Activated naive CD8-positive, alpha-beta T cell treated with anti-CD3 and anti-CD28 coated beads for 36 hours (primary cell): ENCODE results near the gene GPR146. TPM values are rescaled to one million over a fixed set of nuclear protein-coding genes. Genes with fewer than 3 reads are reported as not detected.

Experiments
- DNase-seq: peaks from one replicate; pipeline ENCODE4 v3.0.0; 2021
- H3K27ac Mint-ChIP-seq: one replicate; pipeline ENCODE4 v1.8.0; 2022; ENCODE audit warnings: mild to moderate bottlenecking, moderate library complexity, mixed read lengths
- H3K27me3 Mint-ChIP-seq: one replicate; pipeline ENCODE4 v1.8.0; 2022; ENCODE audit warnings: mild to moderate bottlenecking, mixed read lengths
- H3K36me3 Mint-ChIP-seq: one replicate; pipeline ENCODE4 v1.8.0; 2021; ENCODE audit warnings: mild to moderate bottlenecking, mixed read lengths
- H3K4me1 Mint-ChIP-seq: one replicate; pipeline ENCODE4 v1.8.0; 2021; ENCODE audit warnings: mixed read lengths
- H3K4me3 Mint-ChIP-seq: one replicate; pipeline ENCODE4 v1.8.0; 2022; ENCODE audit warnings: mild to moderate bottlenecking, moderate library complexity, mixed read lengths
- H3K9me3 Mint-ChIP-seq: one replicate; pipeline ENCODE4 v1.8.0; 2022; ENCODE audit warnings: mixed read lengths
- total RNA-seq, 2 experiments: library from RNA; stranded (reverse); gene quantifications; one replicate each; pipeline ENCODE4 v1.2.3, GENCODE V29; 2021

The GPR146 gene
- total RNA-seq, 2 experiments from 2014 or later, result 2.4 to 2.8 TPM

- peaks cover 9% of the 10 kb centered on the region for H3K36me3 Mint-ChIP-seq
- H3K27ac Mint-ChIP-seq, result no peak overlapping the region
- DNase-seq, result no peak
- H3K9me3 Mint-ChIP-seq, result no peaks in the 10 kb centered on the region
- H3K4me3 Mint-ChIP-seq, result no peak overlapping the region
- no peaks in the 10 kb centered on the region for H3K27me3 Mint-ChIP-seq
- H3K4me1 Mint-ChIP-seq, result peaks cover 17% of the 10 kb centered on the region
Measured at GRCh38 chr7:1101563-1102431, 57.5 kb downstream of the GPR146 start.

- Mint-ChIP-seq H3K4me3 (no peak overlapping the region), H3K27me3 (no peaks in the 10 kb centered on the region), H3K27ac (peak overlapping the region; percentile 13), H3K36me3 (peaks cover 1% of the 10 kb centered on the region), H3K4me1 (peaks cover 17% of the 10 kb centered on the region), H3K9me3 (no peaks in the 10 kb centered on the region)
- DNase-seq, result peak; percentile 20
Measured at GRCh38 chr7:1103009-1103788, 58.9 kb downstream of the GPR146 start.

- Mint-ChIP-seq H3K36me3 (no peaks in the 10 kb centered on the region), H3K4me1 (peaks cover 17% of the 10 kb centered on the region), H3K27me3 (no peaks in the 10 kb centered on the region), H3K27ac (no peak overlapping the region), H3K4me3 (no peak overlapping the region), H3K9me3 (no peaks in the 10 kb centered on the region)
- no peak for DNase-seq
Measured at GRCh38 chr7:1103789-1104515, 59.6 kb downstream of the GPR146 start.

GRCh38 chr7:1104516-1105179 lies 60.3 kb downstream of the GPR146 start:
- H3K9me3 Mint-ChIP-seq, result no peaks in the 10 kb centered on the region
- peaks cover 17% of the 10 kb centered on the region for H3K4me1 Mint-ChIP-seq
- H3K36me3 Mint-ChIP-seq, result no peaks in the 10 kb centered on the region
- no peak for DNase-seq
- no peak overlapping the region for H3K4me3 Mint-ChIP-seq
- H3K27ac Mint-ChIP-seq, result no peak overlapping the region
- H3K27me3 Mint-ChIP-seq, result no peaks in the 10 kb centered on the region

- no peak for DNase-seq
- Mint-ChIP-seq H3K4me3 (no peak overlapping the region), H3K9me3 (no peaks in the 10 kb centered on the region), H3K27me3 (no peaks in the 10 kb centered on the region), H3K27ac (no peak overlapping the region), H3K4me1 (peaks cover 17% of the 10 kb centered on the region), H3K36me3 (no peaks in the 10 kb centered on the region)
Measured at GRCh38 chr7:1105189-1105588, 60.8 kb downstream of the GPR146 start.

- Mint-ChIP-seq H3K9me3 (no peaks in the 10 kb centered on the region), H3K27ac (no peak overlapping the region)
- DNase-seq, result no peak
Measured at GRCh38 chr7:1106063-1106792, 61.9 kb downstream of the GPR146 start.

GRCh38 chr7:1106793-1107421 lies 62.6 kb downstream of the GPR146 start:
- no peak for DNase-seq
- H3K9me3 Mint-ChIP-seq, result no peaks in the 10 kb centered on the region
- H3K36me3 Mint-ChIP-seq, result no peaks in the 10 kb centered on the region
- no peak overlapping the region for H3K27ac Mint-ChIP-seq
- peaks cover 17% of the 10 kb centered on the region for H3K4me1 Mint-ChIP-seq
- no peaks in the 10 kb centered on the region for H3K27me3 Mint-ChIP-seq
- H3K4me3 Mint-ChIP-seq, result no peak overlapping the region

More at GRCh38 chr7:1106063-1106792, 61.9 kb downstream of the GPR146 start:
- H3K27me3 Mint-ChIP-seq, result no peaks in the 10 kb centered on the region
- H3K4me1 Mint-ChIP-seq, result peaks cover 17% of the 10 kb centered on the region
- no peaks in the 10 kb centered on the region for H3K36me3 Mint-ChIP-seq
- no peak overlapping the region for H3K4me3 Mint-ChIP-seq

- Mint-ChIP-seq H3K9me3 (no peaks in the 10 kb centered on the region), H3K4me3 (no peak overlapping the region), H3K36me3 (no peaks in the 10 kb centered on the region), H3K27me3 (no peaks in the 10 kb centered on the region), H3K27ac (no peak overlapping the region), H3K4me1 (peaks cover 12% of the 10 kb centered on the region)
- DNase-seq, result no peak
Measured at GRCh38 chr7:1108264-1108920, 64.0 kb downstream of the GPR146 start.

Other genes starting within 250 kb of the GPR146 start
- gene SUN1, start 212.1 kb upstream of the GPR146 start, total RNA-seq, result 10 to 100 TPM; 50.1 to 53.4 TPM
- 10 to 100 TPM; 35.2 to 39.6 TPM for gene GET4, start 168.0 kb upstream of the GPR146 start, total RNA-seq
- 10 to 100 TPM; 49.9 to 56.7 TPM for gene ADAP1, start 89.9 kb upstream of the GPR146 start, total RNA-seq
- gene COX19, start 69.0 kb upstream of the GPR146 start, total RNA-seq, result 10 to 100 TPM; 17.7 to 18.1 TPM
- gene CYP2W1, start 61.4 kb upstream of the GPR146 start, total RNA-seq, result not detected
- under 1 TPM; 0.14 to 0.37 TPM for gene GPER1, start 43.6 kb downstream of the GPR146 start, total RNA-seq
- 10 to 100 TPM; 22.0 to 23.6 TPM for gene ZFAND2A, start 115.7 kb downstream of the GPR146 start, total RNA-seq
- not detected for gene UNCX, start 188.3 kb downstream of the GPR146 start, total RNA-seq